ENCODE measurements around the gene AHNAK.

GRCh38 chr11:62419943-62420342 is 126.7 kb downstream of the AHNAK start:
- TF ChIP-seq CTCF (IDR thresholded peaks at IDR 0.05) = no peak
- TF ChIP-seq POLR2A (IDR thresholded peaks at IDR 0.05) = no peak

Data from ovary (tissue), 3 donors.